ENCODE results near the gene BICDL1. TPM values are rescaled to one million over a fixed set of nuclear protein-coding genes. Genes with fewer than 3 reads are reported as not detected.
A peak's percentile ranks its signal among the peaks of the same experiment; 100 is the strongest.
"Not testable (repeated sequence)": the region's sequence is repeated elsewhere in the genome, so short reads cannot be mapped to it uniquely, and the experiment has no call there.

The BICDL1 gene, protein sequence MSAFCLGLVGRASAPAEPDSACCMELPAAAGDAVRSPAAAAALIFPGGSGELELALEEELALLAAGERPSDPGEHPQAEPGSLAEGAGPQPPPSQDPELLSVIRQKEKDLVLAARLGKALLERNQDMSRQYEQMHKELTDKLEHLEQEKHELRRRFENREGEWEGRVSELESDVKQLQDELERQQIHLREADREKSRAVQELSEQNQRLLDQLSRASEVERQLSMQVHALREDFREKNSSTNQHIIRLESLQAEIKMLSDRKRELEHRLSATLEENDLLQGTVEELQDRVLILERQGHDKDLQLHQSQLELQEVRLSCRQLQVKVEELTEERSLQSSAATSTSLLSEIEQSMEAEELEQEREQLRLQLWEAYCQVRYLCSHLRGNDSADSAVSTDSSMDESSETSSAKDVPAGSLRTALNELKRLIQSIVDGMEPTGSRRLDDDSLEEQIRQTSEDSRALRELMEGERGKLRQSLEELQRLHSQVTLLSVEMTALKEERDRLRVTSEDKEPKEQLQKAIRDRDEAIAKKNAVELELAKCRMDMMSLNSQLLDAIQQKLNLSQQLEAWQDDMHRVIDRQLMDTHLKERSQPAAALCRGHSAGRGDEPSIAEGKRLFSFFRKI
- polyA plus RNA-seq (ENCODE audit: insufficient read length in 4 of 4), result 10 to 100 TPM; 34.5 to 42.7 (median 39.7) TPM

DNA sequence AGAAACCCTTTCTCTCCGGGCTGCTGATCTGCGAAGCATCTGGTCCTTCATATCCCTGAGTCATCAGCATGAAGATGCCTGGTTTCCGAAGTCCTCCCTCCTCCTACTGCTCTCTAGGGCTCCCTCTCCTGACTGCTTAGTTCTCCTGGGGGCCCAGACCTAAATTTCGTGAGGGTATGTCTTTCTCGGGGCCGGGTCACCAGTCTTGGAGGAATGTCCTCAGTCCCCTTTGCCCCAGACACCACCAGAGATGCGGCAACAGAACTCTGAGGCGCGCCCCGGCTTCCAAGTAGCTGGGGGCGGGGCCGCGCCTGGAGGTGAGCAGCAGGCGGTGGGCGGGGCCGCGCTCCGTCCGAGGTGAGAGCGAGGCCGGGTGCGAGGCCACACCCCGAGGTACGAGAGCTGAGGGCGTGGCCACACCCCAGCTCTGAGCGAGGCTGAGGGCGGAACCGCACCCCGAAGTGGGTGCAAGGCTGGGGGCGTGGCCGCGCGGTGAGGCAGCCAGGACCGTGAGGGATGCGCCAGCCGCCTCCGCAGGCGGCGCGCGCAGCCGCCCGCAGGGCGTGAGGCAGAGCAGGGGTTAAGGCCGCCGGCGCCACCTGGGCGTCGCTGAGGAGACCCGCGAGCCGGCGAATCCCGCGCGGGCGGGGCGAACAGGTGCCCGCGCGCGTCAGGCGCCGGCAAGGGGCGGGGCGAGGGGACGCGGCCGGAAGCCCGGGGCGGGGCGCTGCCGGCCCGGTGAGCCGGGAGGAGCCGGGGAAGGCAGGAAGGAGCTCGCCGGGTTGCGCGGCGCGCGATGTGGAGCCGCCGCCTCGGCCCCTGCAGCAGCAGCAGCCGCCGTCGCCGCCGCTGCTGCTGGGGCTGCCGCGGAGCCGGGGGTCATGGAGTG is at the start of gene BICDL1:
TSS of gene BICDL1 (plus strand) at position 765 of the 889 bp plus-strand sequence. CDS start 633 bp downstream, outside the sequence.
- peak in 2 of 4 donors; percentile 48 to 62 for DNase-seq (ENCODE audit: low read depth in 4 of 4, low spot score in 2 of 4)

DNA sequence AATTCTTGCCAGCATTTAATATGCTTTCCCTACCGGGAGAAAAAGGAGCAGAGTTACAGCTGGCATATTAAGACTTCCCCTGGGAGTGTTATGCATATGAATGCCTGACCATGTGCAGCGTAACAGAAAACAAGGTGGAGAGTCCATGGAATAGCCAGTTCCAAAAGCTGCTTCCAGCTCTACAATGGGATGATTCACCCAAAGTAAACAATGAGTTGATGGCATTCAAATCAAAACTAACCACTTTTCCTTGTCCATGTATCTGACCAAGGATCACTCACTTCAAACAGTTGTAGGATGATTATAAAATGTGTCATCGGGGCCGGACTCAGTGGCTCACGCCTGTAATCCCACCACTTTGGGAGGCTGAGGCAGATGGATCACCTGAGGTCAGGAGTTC is 48.1 kb upstream of the BICDL1 start:
- DNase-seq (ENCODE audit: low read depth in 4 of 4, low spot score in 2 of 4), result no peak

DNA sequence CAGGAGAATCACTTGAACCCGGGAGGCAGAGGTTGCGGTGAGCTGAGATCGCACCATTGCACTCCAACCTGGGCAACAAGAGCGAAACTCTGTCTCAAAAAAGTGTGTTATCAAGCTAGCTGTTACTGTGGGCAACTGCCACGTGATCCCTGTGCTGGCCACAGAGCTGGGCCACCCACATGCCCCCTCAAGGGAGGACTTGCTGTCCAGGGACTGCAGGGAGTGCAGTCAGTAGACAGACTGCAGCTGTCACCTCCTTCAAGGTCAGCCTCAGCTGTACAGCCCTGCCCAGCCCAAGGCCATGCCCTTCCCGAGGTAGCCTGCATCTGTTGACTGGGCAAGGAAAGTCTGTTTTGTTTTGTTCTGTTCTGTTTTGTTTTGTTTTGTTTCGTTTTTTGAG is 46.6 kb upstream of the BICDL1 start:
- no peak for DNase-seq (ENCODE audit: low read depth in 4 of 4, low spot score in 2 of 4)

DNA sequence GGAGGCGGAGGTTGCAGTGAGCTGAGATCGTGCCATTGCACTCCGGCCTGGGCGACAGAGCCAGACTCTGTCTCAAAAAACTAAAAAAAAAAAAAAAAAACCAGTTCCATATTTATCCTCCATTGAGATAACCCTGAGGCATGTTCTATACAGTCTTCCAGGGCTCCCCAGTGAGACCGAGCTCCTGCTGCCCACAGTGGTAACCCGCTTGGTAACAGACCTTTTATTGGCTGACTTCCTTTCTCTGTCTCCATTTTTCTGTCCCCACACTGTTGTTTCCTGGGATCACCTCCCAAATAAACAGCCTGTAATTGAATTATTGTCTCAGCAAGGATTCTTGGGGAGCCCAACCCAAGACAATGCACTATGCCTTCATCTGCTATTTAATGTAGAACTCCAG is 42.8 kb upstream of the BICDL1 start:
- DNase-seq (ENCODE audit: low read depth in 4 of 4, low spot score in 2 of 4), result no peak

DNA sequence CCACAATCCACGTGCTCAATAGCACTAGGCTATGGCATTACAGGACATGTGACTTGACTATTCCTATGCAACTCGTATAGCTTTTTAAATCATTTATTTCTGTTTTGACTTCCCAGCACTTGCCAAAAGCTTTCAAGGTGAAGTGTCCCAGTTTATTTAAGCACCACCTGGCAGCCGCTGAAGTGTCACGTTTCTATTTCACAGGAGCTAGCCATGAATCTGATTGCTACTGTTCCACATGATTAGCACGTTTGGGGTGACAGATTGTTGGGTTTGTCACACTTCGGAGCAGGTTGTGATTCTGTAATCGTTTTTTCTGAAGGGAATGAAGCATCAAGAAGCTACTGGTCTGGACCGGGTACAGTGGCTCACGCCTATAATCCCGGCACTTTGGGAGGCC is 39.9 kb upstream of the BICDL1 start:
- DNase-seq (ENCODE audit: low read depth in 4 of 4, low spot score in 2 of 4), result no peak

DNA sequence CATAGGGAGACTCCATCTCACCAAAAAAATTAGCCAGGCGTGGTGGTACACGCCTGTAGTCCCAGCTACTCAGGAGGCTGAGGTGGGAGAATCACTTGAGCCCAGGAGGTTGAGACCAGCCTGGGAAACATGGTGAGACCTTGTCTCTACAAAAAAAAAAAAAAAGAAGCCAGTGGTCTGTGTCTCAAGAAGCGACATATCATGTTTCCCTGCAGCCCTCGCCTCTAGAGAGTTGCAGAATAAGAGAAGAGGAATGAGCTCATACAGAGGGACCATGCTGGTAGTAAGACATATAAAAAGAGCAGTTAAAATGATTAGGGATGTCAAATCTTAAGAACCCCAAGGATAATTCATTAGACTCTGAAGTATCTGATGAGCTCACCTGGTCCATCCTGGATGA is 39.4 kb upstream of the BICDL1 start:
- DNase-seq (ENCODE audit: low read depth in 4 of 4, low spot score in 2 of 4), result no peak

DNA sequence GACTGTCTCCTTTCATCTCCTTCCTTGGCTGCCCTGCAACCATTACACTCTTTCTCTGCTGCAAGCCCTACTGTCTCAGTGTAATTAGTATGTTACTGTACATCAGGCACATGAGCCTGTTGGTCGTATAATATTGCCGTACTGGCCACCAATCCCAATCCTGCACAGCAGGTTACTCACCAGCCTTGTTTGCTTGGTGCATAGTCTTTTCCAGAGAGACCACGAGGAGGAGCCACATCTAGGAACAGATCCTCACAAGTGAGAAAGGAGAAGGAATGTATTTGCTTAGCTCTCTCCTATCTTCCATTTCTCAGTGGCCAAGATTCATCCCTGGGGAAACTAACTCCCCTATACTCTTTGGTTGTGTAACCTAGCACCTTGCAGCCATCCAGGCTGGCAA is 33.0 kb upstream of the BICDL1 start:
- no peak for DNase-seq (ENCODE audit: low read depth in 4 of 4, low spot score in 2 of 4)

DNA sequence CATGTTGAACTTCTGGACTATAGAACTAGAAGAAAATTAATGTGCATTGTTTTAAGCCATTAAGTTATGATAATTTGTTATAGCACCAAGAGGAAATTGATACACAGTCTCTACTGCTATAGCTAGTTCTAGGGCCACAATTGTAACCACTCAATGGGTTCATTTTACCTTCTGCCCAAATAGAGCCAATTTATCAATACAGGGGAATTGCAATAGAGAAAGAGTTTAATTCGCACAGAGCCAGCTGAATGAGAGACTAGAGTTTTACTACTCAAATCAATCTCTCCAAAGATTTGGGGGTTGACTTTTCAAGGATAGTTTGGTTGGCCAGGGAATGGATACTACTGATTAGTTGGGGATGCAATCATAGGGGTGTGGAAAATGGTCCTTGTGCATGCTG is 31.9 kb upstream of the BICDL1 start:
- no peak for DNase-seq (ENCODE audit: low read depth in 4 of 4, low spot score in 2 of 4)

DNA sequence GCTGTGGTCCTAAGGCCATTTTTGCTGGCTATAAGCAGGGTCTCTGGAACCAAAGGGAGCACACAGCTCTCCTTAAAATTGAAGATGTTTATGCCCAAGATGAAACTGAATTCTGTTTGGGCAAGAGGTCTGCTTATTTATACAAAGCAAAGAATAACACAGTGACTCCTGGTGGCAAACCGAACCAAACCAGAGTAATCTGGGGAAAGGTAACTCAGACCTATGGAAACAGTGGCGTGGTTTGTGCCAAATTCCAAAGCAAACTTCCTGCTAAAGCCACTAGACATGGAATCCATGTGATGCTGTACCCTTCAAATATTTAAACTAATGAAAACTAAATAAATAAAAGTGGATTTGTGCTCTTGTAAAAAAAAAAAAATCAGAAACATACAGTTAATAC is 29.6 kb upstream of the BICDL1 start:
- DNase-seq (ENCODE audit: low read depth in 4 of 4, low spot score in 2 of 4), result no peak

DNA sequence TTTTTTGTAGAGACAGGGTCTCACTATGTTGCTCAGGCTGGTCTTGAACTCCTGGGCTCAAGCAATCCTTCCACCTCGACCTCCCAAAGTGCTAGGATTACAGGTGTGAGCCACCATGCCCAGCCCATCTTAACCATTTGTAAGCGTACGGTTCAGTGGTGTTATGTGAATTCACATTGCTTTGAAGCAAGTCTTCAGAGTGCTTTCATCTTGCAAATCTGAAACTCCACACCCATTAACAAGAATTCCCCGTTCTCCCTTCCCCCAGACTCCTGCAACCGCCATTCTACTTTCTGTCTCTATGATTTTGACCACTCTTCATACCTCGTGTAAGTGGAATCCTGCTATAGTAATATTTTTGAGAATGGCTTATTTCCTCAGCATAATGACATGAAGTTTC is 24.9 kb upstream of the BICDL1 start:
- no peak for DNase-seq (ENCODE audit: low read depth in 4 of 4, low spot score in 2 of 4)

DNA sequence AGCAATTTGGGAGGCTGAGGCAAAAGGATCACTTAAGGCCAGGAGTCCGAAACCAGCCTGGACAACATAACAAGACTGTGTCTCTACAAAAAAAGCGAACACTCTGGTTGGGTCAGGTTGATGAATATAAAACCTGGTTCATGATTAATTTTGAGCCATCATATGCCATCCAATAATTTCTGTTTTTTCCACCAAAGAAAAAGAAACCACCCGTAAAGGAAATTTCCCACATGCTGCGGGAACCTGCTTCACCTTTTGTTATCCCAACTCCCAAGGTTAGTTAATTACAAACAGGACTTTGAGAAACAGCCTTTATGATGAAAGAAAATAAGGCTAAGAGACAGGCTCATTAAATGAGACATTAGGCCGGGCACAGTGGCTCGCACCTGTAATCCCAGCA is 24.1 kb upstream of the BICDL1 start:
- DNase-seq (ENCODE audit: low read depth in 4 of 4, low spot score in 2 of 4), result no peak

DNA sequence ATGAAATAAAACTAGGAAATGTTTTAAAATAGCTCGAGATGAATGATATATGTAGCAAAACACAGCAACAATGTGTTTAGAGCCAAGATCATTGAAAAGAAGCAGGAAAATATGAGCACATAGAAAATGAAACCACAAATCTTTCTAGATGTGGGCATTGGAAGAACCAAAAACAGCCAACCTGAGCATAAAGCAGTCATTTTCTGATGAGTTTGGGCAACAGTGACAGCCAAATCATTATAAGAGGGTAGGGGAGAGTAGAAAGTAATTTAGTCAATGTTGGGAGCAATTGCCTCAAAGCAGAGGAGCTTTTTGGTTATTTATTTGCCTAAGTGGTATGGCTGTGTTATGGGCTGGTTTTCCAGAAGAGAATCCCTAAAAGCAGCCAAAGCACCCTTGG is 8.8 kb upstream of the BICDL1 start:
- no peak for DNase-seq (ENCODE audit: low read depth in 4 of 4, low spot score in 2 of 4)

DNA sequence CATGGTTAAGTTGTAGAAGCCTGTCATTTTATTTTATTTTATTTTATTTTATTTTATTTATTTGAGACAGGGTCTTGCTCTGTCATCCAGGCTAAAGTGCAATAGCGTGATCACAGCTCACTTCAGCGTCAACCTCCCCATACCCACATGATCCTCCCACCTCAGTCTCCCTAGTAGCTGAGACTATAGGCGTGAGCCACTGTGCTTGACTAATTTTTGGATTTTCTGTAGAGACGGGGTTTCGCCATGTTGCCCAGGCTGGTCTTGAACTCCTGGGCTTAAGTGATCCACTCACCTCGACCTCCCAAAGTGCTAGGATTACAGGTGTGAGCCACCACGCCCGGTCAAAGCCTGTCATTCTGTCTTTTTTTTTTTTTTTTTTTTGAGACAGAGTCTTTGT is 8.3 kb upstream of the BICDL1 start:
- DNase-seq (ENCODE audit: low read depth in 4 of 4, low spot score in 2 of 4), result not testable (repeated sequence)

DNA sequence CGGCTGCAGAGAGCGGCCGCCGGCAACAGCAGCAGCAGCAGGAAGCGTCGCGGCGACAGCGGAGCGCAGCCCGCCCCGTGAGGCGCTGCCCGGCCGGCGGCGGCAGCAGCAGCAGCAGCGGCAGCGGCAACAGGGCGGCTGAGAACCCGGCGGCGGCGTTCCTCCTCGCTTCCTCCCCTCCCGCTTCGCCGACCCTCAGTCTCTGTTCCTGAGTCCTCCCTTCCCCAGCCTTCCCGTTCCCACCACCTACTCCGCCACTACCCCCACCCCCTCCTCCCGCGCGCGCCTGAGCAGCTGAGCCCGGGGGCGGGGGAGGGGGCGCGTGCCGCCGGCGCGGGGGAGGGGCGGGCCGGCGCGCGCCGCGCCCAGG is 310 bp downstream of the BICDL1 start:
- DNase-seq (ENCODE audit: low read depth in 4 of 4, low spot score in 2 of 4), result no peak

DNA sequence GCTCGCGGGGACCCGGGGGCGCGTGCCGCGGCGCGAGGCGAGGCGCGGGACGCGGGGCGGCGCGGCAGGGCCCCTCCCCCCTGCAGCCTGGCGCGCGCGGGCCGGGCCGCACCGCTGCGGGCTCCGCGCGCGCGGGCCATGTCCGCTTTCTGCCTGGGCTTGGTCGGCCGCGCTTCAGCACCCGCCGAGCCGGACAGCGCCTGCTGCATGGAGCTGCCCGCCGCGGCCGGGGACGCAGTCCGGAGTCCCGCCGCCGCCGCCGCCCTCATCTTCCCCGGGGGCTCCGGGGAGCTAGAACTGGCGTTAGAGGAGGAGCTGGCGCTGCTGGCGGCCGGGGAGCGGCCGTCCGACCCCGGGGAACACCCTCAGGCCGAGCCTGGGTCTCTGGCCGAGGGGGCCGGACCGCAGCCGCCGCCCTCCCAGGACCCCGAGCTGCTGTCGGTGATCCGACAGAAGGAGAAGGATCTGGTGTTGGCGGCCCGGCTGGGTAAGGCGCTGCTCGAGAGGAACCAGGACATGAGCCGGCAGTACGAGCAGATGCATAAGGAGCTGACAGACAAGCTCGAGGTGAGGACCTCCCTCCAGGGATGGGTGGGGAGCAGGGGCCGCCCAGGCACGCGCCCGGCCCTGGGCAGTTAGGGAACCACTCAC is 820 bp downstream of the BICDL1 start:
- peak in 2 of 4 donors; percentile 62 to 73 for DNase-seq (ENCODE audit: low read depth in 4 of 4, low spot score in 2 of 4)

DNA sequence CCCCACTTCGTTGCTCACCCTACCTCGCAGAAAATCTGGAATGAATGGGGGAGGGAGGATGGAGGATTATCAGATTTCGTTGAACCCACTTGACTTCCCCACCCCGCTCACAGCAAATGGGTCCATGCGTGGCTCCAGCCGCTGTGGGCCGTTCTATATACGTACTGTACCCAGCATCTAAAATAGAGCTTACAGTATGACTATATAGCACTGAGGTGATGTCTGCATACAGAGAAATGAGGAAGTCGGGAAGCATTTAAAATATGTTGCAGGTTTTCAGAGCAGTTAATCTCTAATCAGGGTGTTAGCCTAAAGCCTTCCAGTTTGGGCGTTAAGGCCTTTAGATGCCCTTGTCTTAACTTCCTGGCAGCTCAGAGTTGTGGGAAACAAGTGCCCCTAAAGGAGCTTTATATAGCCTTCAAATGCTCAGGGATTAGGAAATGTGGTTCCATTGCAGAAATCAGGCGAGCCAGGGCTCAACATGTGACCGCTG is 1.4 kb downstream of the BICDL1 start:
- no peak for DNase-seq (ENCODE audit: low read depth in 4 of 4, low spot score in 2 of 4)

DNA sequence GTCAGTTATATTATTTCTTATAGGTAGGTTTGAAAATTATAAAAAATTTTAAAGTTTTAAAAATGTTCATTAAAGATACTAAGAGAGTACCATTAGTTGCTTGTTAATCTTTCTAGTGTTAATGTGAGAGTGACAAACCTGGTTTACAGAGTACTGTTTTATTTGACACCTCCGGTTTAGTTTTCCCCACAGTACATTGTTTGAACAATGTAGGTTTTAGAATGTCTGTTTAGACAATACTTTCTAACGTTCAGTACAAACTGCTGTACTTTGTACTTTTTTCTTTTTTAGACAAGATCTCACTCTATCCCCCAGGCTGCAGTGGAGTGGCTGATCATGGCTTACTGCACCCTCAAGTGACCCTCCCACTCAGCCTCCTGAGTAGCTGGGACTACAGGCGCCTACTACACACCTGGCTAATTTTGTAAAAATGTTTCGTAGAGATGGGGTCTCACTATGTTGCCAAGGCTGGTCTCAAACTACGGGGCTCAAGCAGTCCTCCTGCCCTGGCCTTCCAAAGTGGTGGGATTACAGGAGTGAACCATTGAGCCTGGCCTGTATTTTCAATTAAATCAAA is 3.2 kb downstream of the BICDL1 start:
- no peak for DNase-seq (ENCODE audit: low read depth in 4 of 4, low spot score in 2 of 4)

DNA sequence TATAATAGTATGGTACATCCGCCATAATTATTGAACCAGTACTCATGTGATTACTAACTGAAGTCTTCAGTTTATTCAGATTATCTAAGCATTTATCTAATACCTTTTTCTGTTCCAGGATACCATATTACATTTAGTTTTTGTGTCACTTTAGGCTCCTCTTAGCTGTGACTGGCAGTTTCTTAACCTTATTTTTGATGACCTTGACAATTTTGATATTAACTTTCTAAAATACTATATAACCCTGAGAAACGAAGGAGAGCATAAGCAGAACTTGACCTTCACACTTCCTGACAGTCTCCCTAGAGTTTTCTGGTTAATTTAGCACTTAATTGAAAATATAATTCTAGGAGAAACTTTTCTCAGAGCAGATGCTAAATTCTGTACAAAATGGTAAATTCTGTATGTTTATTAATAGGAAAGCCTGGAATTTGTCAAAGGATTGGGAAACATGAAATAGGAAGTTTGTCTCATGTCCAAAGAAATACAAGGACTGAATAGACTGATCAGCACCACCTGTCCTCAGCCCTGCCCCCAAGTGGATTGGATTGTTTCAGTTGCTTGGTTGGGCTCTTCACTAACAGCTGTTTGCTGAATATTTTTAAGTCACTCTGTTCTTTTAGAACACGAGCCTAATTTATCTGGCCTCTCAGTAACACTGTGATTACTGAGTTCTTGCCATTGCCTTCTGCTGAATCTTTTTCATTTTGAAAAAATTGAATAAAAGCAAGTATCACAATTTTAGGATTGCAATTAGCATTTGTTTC is 6.0 kb downstream of the BICDL1 start:
- DNase-seq (ENCODE audit: low read depth in 4 of 4, low spot score in 2 of 4), result no peak

DNA sequence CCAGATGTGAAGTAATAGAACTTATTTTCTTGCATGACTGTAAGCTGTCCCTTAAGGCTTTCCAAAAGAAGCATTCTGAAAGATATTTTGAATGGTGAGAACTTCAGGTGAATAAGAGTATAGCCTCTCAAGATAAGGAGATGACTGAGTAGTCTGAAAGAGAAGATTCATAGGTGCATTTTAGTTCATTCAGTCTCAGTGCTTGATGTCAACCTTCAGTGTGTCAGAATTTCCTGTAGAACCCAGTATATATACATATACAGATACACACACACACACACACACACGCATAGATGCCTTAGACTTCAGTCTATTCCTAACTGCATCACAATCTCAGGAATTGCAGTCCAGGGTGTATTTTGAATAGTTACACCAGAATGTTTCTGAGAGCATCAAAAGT is 7.4 kb downstream of the BICDL1 start:
- no peak for DNase-seq (ENCODE audit: low read depth in 4 of 4, low spot score in 2 of 4)
